Endothelial cell of umbilical vein (primary cell): ENCODE data around the gene LANCL1. TPM values are rescaled to one million over a fixed set of nuclear protein-coding genes. Genes with fewer than 3 reads are reported as not detected.

Experiments used
- BruUV-seq: library from RNA; stranded (reverse); fragments of 400-500 nt; replicated peaks from 2 replicates; lab custom pipeline; 2021; lab: Mats Ljungman, UMichigan
- CTCF ChIA-PET: fragments of 300-600, 350-600 bp; sonication (Branson Sonifier 250); formaldehyde crosslinking; loops from one replicate; lab custom pipeline; 2021; ENCODE audit warnings: antibody characterized with exemption, inconsistent platforms; lab: Charles Lee
- POLR2A ChIA-PET: fragments of 300-600, 350-600 bp; sonication (Branson Sonifier 250); formaldehyde crosslinking; loops from one replicate; lab custom pipeline; 2021; ENCODE audit warnings: antibody characterized with exemption, inconsistent platforms; lab: Charles Lee
- DNase-seq: peaks from one replicate; pipeline ENCODE4 v3.0.0-alpha.2; 2011; ENCODE audit warnings: low read depth, low spot score
- FAIRE-seq: peaks from 2 replicates; lab custom pipeline; 2011; peaks lifted over from hg19 to GRCh38; lab: Jason Lieb, UNC
- H2AFZ ChIP-seq: 2 replicates; pipeline ENCODE4 v1.6.0; 2012; ENCODE audit warnings: low read depth, low read length, control low read depth, inconsistent platforms
- H3K27ac ChIP-seq: 2 replicates; pipeline ENCODE4 v1.5.1; 2011; ENCODE audit warnings: low read depth, mild to moderate bottlenecking, control low read depth, low read length, moderate library complexity; ENCODE audit not compliant: insufficient read depth
- H3K27me3 ChIP-seq, 2 experiments: 2 replicates each; pipeline versions ENCODE4 v1.6.0 to v1.6.1; 2011; ENCODE audit warnings: low read length in 2 of 2, mixed read lengths in 1 of 2; ENCODE audit not compliant: control insufficient read depth in 2 of 2, insufficient read depth in 2 of 2
- H3K36me3 ChIP-seq, 2 experiments: 2 replicates in 1 of 2; 3 replicates in 1 of 2; pipeline ENCODE4 v1.5.1; 2011; ENCODE audit warnings: low read length in 2 of 2, mild to moderate bottlenecking in 1 of 2, moderate library complexity in 1 of 2; ENCODE audit not compliant: control insufficient read depth in 2 of 2, insufficient read depth in 2 of 2; ENCODE audit errors: extremely low read depth in 1 of 2
- H3K4me1 ChIP-seq: 3 replicates; pipeline ENCODE4 v1.5.1; 2011; ENCODE audit warnings: mild to moderate bottlenecking, low read length; ENCODE audit not compliant: control insufficient read depth, insufficient read depth; ENCODE audit errors: extremely low read depth
- H3K4me2 ChIP-seq: 2 replicates; pipeline ENCODE4 v1.6.1; 2011; ENCODE audit warnings: low read length, control low read depth, mixed read lengths; ENCODE audit not compliant: insufficient read depth
- H3K4me3 ChIP-seq, 3 experiments: fragments of 200-600 bp in 1 of 3; sonication (generic), shearing (Covaris generic) in 1 of 3; replicated peaks in 1 of 3; 2 replicates each; pipeline ENCODE4 v1.5.1; 2011 to 2016; ENCODE audit warnings: control low read depth in 3 of 3, low read length in 3 of 3, mild to moderate bottlenecking in 2 of 3, inconsistent platforms in 1 of 3, low read depth in 1 of 3, moderate library complexity in 1 of 3; ENCODE audit not compliant: insufficient read depth in 1 of 3
- H3K79me2 ChIP-seq: 2 replicates; pipeline ENCODE4 v1.6.0; 2012; ENCODE audit warnings: low read length, inconsistent platforms; ENCODE audit not compliant: control insufficient read depth, insufficient read depth
- H3K9ac ChIP-seq: replicated peaks from 2 replicates; pipeline ENCODE3; 2011; ENCODE audit warnings: low read length, control low read depth; ENCODE audit not compliant: insufficient read depth; ENCODE audit errors: extremely low read depth
- H3K9me1 ChIP-seq: replicated peaks from 3 replicates; pipeline ENCODE4 v1.6.0; 2011; ENCODE audit warnings: mild to moderate bottlenecking, low read length; ENCODE audit not compliant: control insufficient read depth, insufficient read depth; ENCODE audit errors: extremely low read depth
- H3K9me3 ChIP-seq: replicated peaks from 2 replicates; pipeline ENCODE4 v1.5.1; 2012; ENCODE audit warnings: low read length, inconsistent platforms; ENCODE audit not compliant: control insufficient read depth, insufficient read depth
- H4K20me1 ChIP-seq: replicated peaks from 2 replicates; pipeline ENCODE3; 2011; ENCODE audit warnings: mild to moderate bottlenecking, low read length; ENCODE audit not compliant: control insufficient read depth, insufficient read depth; ENCODE audit errors: extremely low read depth
- CTCF ChIP-seq, 2 donors: IDR thresholded peaks; 1 replicate in 1 of 2; 2 replicates in 1 of 2; pipeline ENCODE4 v1.5.1; 2011; ENCODE audit warnings: low read length in 2 of 2, mild to moderate bottlenecking in 2 of 2, moderate library complexity in 2 of 2, control low read depth in 1 of 2, inconsistent platforms in 1 of 2, low read depth in 1 of 2; ENCODE audit not compliant: insufficient read depth in 1 of 2; ENCODE audit errors: extremely low read depth in 1 of 2
- EZH2 ChIP-seq: IDR thresholded peaks from 2 replicates; pipeline ENCODE4 v1.6.1; 2012; ENCODE audit warnings: borderline replicate concordance, low read depth, mild to moderate bottlenecking, moderate library complexity, low read length, inconsistent platforms; ENCODE audit not compliant: severe bottlenecking
- FOS ChIP-seq: IDR thresholded peaks from 2 replicates; pipeline ENCODE4 v1.6.1; 2011; ENCODE audit warnings: mild to moderate bottlenecking, low read length, moderate library complexity, borderline replicate concordance; ENCODE audit not compliant: insufficient read depth
- GATA2 ChIP-seq: IDR thresholded peaks from 2 replicates; pipeline ENCODE4 v1.7.0; 2011; ENCODE audit warnings: low read depth, mild to moderate bottlenecking, moderate library complexity, mixed read lengths, low read length; ENCODE audit not compliant: insufficient read length, insufficient read depth
- JUN ChIP-seq: IDR thresholded peaks from 2 replicates; pipeline ENCODE4 v1.6.1; 2011; ENCODE audit warnings: borderline replicate concordance, low read depth; ENCODE audit not compliant: insufficient read length, insufficient read depth
- MAX ChIP-seq: IDR thresholded peaks from 2 replicates; pipeline ENCODE4 v1.6.1; 2011; ENCODE audit not compliant: insufficient read depth, insufficient read length
- MYC ChIP-seq: IDR thresholded peaks from one replicate; pipeline ENCODE4 v1.6.1; 2011; ENCODE audit warnings: mild to moderate bottlenecking, low read depth, low read length
- POLR2A ChIP-seq: IDR thresholded peaks from 2 replicates; pipeline ENCODE4 v1.6.1; 2012; ENCODE audit warnings: low read depth, mild to moderate bottlenecking, control low read depth, low read length
- POLR2AphosphoS5 ChIP-seq: IDR thresholded peaks from 2 replicates; pipeline ENCODE4 v1.6.1; 2012; ENCODE audit warnings: low read depth, mild to moderate bottlenecking, control low read depth, low read length, moderate library complexity; ENCODE audit not compliant: insufficient read depth
- dilution Hi-C: fragments of 300-500 bp; cut with MboI; formaldehyde crosslinking; loops from one replicate; pipeline ENCODE4 v1.15.0; 2019; ENCODE audit warnings: low sequenced_read_pairs; ENCODE audit not compliant: extremely low pct_ligation_motif_present
- intact Hi-C: fragments of 100-400 bp; cut with micrococcal nuclease; formaldehyde crosslinking; loops from one replicate; pipeline ENCODE4 v1.10.0; 2022
- polyA plus RNA-seq, 4 experiments: library from polyadenylated mRNA; depleted of rRNA in 3 of 4; stranded (reverse) in 3 of 4; unstranded in 1 of 4; fragments of >200 nt; gene quantifications; 2 replicates each; pipeline versions ENCODE4 v1.2.1 to v1.2.3, GENCODE V29; 2011 to 2012; ENCODE audit warnings: missing spikeins in 1 of 4
- total RNA-seq: library from RNA; stranded (reverse); gene quantifications from 2 replicates; pipeline ENCODE4 v1.2.3, GENCODE V29; 2021

The LANCL1 gene
- total and polyA plus RNA-seq, 2 donors (not counting 3 experiments of a cell fraction or from before 2014, with no cell fraction given), result 22.9 to 24.2 TPM

GRCh38 chr2:210503001-210503623 is 26.6 kb upstream of the LANCL1 start:
- Histone ChIP-seq H3K9me3 (no peaks in the 10 kb centered on the region), H3K36me3 (no peaks in the 10 kb centered on the region), H3K4me2 (peak overlapping the region; percentile 34), H2AFZ (peak overlapping the region; percentile 28), H3K4me3 (peak overlapping the region in 1 of 3 experiments; percentile 16), H3K27me3 (peaks cover 0 to 8% of the 10 kb centered on the region in 2 experiments), H3K9me1 (no peaks in the 10 kb centered on the region), H4K20me1 (no peaks in the 10 kb centered on the region), H3K9ac (no peak overlapping the region), H3K4me1 (no peaks in the 10 kb centered on the region), H3K27ac (no peak overlapping the region), H3K79me2 (no peaks in the 10 kb centered on the region)
- intact Hi-C loops (loop anchor here (5.0 kb wide), 2 partner anchors 534 to 654 kb away; no protein-coding TSS in a partner anchor), dilution Hi-C loops (no loop called here)
- CTCF ChIA-PET, result interaction anchor here (0.7 to 2.8 kb wide), 32 partner anchors 9 to 1674 kb away, joined by 3 to 26 read pairs (median 4); partner anchors contain the start of gene CPS1
- FAIRE-seq (peak; percentile 83), DNase-seq (peak; percentile 55)
- POLR2A ChIA-PET, result no interaction called here
- BruUV-seq, result no TSS peak
- no peak for TF ChIP-seq MYC
- TF ChIP-seq CTCF (IDR thresholded peaks at IDR 0.05; ENCODE audit: extremely low read depth in 1 of 2, insufficient read depth in 1 of 2, low read depth in 1 of 2, low read length in 2 of 2), result peak; percentile 76 to 89

- Histone ChIP-seq H3K9me3 (no peaks in the 10 kb centered on the region), H3K9ac (no peak overlapping the region), H2AFZ (no peak overlapping the region), H3K9me1 (no peaks in the 10 kb centered on the region), H3K4me1 (no peaks in the 10 kb centered on the region), H4K20me1 (no peaks in the 10 kb centered on the region), H3K36me3 (no peaks in the 10 kb centered on the region), H3K27me3 (peaks cover 2 to 3% of the 10 kb centered on the region in 2 experiments), H3K27ac (no peak overlapping the region), H3K79me2 (no peaks in the 10 kb centered on the region), H3K4me3 (no peak overlapping the region), H3K4me2 (no peak overlapping the region)
- intact Hi-C loops (no loop called here), dilution Hi-C loops (no loop called here)
- ChIA-PET POLR2A (no interaction called here), CTCF (no interaction called here)
- FAIRE-seq (no peak), DNase-seq (no peak)
- no TSS peak for BruUV-seq
- TF ChIP-seq CTCF (IDR thresholded peaks at IDR 0.05; ENCODE audit: extremely low read depth in 1 of 2, insufficient read depth in 1 of 2, low read depth in 1 of 2, low read length in 2 of 2) (no peak), EZH2 (no peak), JUN (no peak), FOS (no peak), POLR2AphosphoS5 (no peak), GATA2 (no peak), MYC (no peak), POLR2A (no peak), MAX (no peak)
Observed at GRCh38 chr2:210496512-210496911, 20.0 kb upstream of the LANCL1 start.
